GM18517 (cell line): ENCODE results near the gene GSC2.

Experiments used
- ATAC-seq: cut with Tn5 transposase; IDR thresholded peaks from one replicate; pipeline ENCODE4 v1.9.1; 2021; ENCODE audit warnings: mild to moderate bottlenecking, moderate library complexity; ENCODE audit not compliant: unreplicated experiment

GSC2 gene

DNA sequence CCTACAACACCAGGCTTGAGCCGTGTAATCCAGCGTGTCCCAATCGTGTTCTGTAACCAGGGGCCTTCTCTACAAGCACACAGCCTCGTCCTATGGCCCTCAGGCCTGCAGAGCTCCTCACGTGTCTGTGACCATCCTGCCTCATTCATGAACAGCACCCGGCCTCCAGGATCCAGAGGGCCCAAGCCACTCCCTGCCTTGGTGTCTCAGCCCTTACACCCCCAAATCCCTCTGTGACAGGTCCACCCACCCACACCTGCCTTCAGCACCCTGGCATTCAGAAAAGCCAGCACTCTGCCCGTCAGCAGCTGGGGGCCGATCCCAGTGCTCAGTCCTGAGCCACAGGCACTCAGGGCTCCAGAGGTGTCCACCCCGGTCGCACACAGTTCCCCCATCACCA, 13.2 kb downstream of the GSC2 start:
- ATAC-seq = no peak

DNA sequence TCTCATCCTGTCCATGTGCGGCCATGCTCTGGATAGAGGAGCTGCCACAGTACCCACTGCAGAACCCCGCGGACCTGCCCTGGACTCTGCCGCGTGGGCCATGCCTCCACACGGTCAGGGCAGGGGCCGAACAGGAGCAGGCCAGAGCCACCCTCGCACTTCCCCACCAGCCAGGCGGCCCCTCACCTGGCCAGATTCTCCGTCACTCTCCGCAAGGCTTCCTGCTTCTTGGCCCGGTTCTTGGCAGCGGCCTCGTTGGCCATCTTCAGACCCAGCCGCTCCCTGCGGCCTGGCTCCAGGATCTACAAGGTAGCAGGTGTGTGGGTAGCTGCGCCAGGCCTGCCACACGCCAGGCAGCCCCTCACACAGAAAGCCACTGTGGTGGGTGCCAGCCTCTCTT, 15.2 kb downstream of the GSC2 start:
- no peak for ATAC-seq

DNA sequence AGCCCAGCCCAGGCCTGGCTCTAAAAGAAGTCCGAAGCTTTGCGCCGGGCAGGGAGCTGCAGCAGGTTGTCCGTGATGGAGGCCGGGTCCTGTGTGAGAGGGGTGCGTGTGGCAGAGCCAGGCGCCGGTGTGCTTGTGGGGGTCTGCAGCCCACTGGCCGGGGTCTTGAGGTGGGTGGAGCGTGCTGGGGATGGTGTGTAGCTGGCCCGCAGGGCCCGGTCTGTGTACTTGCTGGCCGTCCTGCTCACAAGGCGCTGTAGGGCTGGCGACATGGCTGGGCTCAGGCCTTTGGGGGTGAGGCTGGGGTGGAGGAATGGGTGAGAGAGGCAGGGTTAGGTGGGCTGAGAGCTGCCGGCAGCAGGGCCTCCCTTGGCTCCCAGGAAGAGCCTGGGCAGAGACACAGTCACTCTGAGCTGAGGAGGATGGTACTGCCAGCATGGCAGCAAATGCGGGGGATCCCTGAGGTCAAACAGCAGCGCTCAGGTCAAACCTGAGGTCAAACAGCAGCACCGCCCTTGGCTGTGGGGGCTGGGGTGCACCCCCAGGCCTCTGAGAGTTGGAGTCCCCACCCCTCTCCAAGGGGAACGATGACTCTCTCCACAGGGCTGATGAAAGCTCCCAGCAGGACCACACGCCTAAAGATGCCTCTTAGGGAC, 15.8 kb downstream of the GSC2 start:
- ATAC-seq = no peak

DNA sequence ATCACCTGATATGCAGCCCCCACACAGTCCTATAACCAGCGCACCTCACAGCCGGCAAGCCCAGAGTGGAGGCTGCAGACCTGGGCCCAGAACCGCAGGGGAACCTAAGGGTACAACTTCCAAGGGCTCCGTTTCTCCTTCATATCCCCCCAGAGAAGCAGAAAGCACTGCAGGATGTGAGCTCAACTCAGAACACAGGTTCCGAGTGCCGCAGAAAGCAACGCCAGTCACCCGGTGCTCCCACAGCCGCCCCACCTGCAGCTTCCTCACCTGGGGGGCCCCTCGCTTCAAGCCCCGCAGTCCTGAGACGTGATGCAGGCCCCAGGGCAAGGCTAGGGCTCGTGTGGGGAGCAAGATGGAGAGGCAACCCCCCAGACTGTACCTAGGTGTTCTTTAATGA, 16.5 kb downstream of the GSC2 start:
- ATAC-seq = no peak

DNA sequence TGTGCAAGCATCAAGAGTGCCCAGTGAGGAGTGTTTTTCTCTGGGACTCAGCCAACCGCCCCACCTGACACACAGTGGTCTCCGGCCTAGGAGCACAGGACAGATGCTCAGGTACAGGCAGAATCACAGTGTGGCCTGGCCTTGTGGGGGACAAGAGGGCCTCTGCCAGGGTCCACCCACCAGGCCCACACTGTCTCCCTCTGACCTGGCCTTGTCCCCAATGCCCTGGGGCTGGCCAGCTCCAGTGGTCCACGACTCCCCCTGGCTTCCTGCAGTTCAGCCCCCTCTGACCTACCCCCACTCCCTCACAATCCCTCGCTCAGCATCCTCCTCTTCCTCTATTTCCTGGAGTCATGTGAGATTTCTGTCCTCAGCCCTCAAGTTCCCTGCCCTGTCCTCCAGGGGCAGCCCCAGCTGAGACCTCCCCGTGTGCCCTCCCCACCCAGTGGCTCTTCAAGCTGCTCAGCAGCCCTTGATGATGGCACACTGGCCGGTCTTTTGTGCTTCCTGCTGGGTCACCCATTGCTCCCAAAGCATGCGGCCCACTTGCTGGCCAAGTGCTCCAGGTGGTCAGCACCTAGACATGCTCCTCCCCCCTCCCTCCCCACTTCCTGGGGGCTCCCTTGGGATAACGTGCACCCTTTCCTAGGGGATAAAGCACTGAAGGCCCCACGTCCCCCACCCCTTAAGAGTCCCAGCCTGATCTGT, 17.2 kb downstream of the GSC2 start:
- no peak for ATAC-seq

DNA sequence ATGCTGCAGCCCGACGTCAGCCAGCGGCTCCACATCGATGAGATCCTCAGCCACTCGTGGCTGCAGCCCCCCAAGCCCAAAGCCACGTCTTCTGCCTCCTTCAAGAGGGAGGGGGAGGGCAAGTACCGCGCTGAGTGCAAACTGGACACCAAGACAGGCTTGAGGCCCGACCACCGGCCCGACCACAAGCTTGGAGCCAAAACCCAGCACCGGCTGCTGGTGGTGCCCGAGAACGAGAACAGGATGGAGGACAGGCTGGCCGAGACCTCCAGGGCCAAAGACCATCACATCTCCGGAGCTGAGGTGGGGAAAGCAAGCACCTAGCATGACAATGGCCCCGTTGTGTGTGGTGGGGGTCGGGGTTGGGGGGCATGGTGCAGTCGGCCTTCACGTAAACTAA, 17.9 kb downstream of the GSC2 start:
- no peak for ATAC-seq

DNA sequence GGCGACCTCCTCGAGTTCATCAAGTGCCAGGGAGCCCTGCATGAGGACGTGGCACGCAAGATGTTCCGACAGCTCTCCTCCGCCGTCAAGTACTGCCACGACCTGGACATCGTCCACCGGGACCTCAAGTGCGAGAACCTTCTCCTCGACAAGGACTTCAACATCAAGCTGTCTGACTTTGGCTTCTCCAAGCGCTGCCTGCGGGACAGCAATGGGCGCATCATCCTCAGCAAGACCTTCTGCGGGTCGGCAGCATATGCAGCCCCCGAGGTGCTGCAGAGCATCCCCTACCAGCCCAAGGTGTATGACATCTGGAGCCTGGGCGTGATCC, 18.4 kb downstream of the GSC2 start:
- ATAC-seq = no peak

DNA sequence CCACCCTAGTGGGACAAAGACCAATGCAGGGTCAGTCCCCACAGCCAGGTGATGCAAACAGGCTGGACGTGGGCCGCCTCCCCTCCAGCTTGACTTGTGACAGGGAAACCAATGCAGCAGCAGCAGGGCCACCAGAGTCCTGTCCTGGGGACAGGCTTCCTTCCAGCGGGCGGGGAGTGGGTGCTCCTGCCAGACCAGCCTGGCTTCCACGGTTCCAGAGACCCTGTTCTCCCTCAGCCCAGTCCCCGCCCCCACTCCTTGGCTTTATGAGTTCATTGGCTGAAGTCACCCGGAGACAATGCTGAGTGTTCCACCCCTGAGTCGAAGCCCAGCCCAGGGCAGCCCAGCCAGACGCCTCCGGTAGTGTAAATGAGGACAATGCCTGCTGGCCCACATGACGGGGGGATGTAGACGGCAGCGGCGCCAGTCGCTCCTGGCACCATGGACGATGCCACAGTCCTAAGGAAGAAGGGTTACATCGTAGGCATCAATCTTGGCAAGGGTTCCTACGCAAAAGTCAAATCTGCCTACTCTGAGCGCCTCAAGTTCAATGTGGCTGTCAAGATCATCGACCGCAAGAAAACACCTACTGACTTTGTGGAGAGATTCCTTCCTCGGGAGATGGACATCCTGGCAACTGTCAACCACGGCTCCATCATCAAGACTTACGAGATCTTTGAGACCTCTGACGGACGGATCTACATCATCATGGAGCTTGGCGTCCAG, 19.0 kb downstream of the GSC2 start, which contains the start of gene TSSK2:
TSSK2 (plus strand) TSS at position 350 of the 726 bp plus-strand sequence; CDS start at position 442, 92 bp downstream.
- ATAC-seq = no peak

DNA sequence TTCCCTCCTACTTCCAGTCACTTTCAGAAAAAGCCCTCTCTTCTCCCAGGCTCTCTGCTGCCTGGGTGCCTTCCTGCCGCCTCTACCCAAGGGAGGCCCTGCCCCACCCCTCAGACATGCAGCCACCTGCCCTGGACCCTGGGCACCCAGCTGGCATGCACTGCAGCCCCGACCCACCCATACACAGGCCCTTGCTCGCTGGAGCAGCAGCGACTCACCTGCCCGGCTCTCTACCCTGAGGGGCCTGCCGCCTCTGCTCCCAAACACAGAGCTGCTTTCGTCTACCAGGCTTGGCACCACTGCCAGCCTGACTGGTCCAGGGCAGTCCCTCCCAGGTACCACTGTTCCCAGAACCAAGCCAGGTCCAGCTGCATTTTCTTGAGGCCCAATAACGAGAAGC, 20.2 kb downstream of the GSC2 start:
- no peak for ATAC-seq

DNA sequence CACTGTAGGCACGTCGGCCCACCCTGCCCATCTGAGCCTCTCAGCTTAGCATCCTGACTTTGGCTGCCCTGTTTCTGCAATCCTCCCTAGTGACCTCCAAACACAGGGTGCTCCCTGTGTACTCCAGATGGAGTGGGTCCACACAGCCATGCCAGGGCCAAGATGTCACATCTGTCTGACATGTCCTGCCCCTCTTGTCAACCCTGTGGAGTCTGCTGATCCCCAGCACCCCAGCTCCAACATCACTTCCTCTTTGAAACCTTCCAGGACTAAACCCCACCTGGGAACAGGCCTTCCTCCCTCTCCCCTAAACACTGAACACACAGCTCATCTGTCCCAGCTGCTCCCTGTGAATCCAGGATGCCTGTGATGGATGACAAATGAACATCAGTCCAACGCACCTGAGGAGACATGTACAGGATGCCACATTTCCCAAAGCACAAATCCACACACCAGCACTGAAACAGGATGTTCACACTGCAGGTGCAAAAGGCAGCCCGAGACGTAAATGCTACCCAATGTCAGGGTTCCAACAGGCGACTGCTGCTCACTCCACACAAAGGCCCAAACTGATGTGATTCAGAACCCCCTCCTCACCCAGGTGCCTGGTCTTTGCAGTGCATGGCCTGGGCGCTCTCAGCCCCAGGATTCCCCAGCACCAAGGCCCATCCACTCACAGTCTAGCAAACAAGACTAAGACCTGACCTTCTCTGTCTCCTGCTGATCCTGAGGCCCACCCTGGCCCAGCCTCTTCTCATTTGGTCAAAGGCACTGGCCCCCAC, 21.0 kb downstream of the GSC2 start:
- no peak for ATAC-seq

DNA sequence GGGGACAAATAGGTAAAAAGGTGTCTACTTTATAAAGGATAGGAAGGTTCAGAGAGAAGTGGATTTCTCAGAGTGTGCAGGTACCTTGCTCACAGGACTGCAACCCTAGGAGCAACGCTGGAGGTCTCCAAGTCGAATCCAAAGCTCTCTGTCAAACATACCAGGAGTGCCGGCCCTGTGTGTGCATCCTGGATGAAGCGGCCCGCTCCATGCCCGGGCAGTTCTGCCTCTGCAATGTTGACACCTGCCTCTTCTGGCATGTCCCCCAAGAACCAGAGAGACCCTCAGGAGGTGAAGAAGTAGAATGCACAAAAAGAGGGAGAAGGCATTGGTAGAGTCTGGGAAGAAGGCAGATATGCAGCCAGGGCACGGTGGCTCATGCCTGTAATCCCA, 22.1 kb downstream of the GSC2 start:
- ATAC-seq = no peak

DNA sequence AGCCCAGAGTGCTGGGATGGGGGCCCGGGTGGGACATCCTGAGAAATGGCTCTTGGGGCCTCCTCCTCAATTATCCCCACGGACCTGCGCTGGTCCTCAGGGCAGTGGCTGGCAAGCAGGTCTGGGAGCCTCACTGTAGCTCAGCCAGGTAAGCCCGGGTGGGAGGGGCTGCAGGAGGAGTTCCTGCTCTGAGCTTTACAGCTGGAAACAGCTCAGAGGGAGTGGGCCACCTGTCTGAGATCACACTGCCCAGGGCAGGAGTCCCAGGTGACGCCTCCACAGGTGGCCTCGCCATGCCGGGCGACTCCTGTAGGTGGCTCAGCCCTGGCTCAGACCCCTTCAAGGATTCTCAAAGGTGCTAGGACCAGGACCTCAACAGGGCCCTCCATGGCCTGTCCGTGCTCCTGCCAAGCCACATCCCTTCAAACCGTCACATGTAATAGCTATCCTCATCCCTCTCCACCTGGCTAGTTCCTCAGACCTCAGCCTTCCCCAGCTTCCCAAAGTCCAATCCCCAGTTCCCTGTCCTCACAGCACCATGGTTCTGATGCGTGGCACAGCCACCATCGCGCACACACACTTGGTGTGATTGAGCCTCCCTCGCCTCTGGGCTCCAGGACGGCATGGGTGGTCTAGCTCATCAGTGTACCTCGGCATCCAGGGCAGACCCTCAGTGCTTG, 22.6 kb downstream of the GSC2 start:
- ATAC-seq = no peak

DNA sequence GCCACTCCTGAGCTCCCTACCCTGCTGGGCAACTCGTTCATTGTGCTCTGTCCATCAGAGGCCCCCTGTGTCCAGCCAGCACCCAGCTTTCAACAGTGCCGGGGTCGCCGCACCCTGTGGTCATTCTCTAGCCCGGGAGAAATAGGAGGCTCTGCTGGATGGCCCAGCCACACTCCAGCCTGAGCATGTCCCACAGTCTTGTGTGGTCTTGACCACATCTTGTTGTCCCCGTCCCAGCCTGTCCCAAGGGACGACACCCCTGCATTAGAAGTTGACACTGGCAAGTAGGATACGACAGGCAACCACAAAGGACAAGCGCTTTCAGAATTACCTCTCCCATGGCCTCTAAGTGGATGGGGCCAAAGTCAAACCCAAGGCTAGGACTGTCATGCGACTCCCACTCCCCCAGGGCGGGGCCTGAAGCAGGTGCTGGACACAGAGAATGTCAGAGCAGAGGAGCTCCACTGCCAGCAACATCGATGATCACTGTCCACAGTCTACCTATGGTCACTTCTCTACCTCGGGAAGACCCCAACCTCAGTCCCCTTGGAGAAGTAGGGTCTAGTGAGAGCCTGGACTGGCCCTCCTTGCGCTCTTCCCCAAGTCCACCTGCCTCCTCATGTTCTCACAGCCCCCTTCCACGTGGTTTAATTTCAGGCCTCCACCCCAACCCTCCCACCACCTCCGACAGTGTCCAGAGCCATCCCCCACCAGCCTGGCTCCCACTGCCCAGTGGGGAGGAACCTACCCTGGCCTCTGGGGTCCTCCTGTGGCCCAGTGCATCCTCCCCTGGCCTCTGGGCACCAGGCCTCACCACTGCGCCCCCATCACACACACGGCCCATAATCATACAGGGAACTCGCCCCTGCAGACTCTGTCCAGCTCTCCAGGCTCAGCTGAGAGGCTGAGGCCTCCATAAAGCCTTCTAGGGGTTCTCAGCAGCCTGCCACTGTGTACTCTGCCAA, 23.5 kb downstream of the GSC2 start:
- ATAC-seq = no peak

DNA sequence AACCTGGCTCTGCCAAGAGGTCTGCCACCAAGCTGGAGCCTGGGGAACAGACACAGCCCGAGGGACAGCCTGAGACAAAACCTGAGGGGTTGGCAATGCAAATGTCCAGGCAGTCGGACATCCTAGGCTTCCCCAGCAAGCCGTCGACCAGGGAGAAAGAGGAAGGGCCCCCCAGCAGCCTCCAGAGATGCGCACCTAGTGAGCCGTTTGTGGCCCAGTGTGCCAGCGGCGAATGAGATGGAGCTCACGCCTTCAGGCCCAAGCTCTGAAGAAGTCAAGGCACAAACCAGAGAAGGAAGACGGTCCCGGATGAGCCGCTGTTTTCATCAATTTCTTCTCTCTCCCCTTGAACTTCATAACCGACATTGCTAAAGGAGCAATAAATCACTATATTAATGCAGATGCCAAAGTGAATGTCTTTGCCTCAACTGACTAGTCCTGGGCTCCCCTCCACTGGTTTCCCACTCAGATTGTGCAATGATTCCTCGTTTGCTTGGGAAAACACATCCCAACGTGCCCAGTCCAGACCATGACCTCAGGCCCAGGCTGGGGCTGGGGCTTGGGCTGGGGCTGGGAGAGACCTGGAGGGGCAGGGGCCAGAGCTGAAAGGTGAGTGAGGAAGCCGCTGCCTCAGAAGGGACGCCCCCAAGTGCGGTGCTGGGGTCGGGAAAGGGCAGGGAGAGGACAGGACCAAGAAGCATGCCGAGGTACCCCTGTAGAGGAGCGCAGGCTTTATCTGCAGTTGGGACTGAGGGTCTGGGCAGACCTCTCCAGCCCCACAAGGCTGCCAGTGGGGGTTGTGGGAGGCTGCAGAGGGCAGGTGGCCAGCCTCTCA, 24.4 kb downstream of the GSC2 start:
- no peak for ATAC-seq

DNA sequence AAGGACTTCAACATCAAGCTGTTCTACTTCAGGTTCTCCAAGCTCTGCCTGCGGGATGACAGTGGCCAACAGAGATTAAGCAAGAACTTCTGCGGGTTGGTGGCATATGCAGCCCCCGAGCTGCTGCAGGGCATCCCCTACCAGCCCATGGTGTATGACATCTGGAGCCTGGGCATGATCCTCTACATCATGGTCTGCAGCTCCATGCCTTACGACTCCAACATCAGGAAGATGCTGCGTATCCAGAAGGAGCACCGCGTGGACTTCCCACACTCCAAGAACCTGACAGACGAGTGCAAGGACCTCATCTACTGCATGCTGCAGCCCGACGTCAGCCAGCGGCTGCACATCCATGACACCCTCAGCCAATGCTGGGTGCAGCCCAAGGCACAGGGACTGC, 25.1 kb downstream of the GSC2 start:
- ATAC-seq = no peak

DNA sequence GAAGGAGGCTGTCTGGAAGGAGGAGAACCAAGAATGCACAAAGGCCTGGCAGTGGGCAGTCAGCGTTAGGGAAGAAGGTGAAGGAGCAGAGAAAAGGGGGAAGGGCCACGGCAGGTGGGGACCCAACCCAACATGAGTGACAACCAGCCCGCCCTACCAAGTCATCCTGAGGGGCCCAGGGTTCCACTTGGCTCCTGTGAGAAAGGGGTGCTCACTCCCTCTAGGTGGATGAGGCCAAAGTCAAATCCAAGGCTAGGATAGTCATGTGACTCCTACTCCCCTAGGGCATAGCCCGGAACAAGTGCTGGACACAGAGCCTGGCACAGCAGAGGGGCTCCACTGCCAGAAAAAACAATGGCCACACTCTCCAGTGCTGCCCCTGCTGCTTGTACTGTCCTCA, 25.7 kb downstream of the GSC2 start:
- no peak for ATAC-seq

DNA sequence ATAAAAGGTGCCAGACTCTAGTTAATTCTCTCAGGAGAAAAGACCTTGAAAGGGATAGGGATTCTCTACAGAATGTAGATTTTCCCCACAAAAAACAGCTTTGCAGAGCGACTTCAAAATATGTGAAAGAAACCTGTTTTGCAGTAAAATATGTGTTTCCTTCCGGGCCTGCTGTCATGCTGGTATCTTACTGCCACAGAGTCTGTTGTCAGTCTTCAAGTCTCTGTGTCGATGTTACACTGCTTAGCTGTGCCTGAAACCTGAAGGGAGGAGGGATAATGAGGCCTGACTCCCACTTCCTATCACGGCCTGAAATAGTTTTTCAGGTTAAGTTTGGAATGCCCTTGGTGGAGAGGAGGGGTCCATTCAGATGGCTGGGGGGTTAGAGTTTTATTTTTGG, 26.2 kb downstream of the GSC2 start:
- no peak for ATAC-seq

DNA sequence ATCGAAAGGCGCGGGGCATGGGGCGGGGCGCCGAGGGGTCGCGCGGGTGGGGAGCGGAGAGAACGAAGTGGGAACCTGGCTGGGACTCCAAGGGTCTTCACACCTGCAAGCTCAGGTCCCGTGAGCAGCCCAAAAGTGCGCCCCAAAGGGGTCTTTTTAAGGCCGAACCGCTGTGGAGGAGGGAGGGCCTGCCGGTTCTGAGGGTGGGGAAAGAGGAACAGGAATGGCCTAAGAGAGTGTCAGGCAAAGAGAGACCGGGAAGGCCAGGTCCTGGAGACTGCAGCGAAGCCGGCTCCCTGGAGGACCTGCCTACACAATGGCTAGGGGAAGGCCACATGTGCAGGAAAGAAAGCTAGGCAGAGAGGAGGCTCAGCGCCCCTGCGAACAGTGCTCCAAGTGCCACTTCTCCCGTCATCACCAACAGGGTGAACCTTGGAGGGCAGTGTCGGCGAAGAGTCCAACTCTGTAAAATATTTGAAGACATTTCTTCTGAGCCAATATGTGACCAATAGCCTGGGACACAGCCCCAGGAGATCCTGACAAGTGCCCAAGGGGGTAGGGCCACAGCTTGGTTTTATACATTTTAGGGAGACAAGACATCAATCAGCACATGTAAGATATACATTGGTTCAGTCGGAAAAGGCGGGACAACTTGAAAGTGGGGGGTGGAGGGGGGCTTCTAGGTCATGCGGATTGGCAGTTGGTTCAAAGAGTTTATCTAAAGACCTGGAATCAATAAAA, 27.2 kb downstream of the GSC2 start:
- ATAC-seq = no peak
